A549 (cell line): Measurements from ENCODE around the gene IFNA6. TPM values are rescaled to one million over a fixed set of nuclear protein-coding genes. Genes with fewer than 3 reads are reported as not detected.

Experiments
- ATAC-seq, 2 experiments: fragments of 200-7000 bp in 1 of 2; fragments of >200 bp in 1 of 2; cut with Nextera tagmentation in 1 of 2; cut with Tn5 transposase in 1 of 2; 3 replicates each; pipeline versions ENCODE4 v1.8.0 to v1.9.1; 2018 to 2020; ENCODE audit warnings: mild to moderate bottlenecking in 1 of 2, moderate library complexity in 1 of 2
- CTCF ChIA-PET: fragments of 300-600 bp; sonication (Branson Sonifier 250); formaldehyde crosslinking; extraction: SDS; loops from one replicate; lab custom pipeline; 2021; ENCODE audit warnings: antibody characterized with exemption, inconsistent platforms; lab: Yijun Ruan, JAX
- POLR2A ChIA-PET: fragments of 350-600 bp; formaldehyde crosslinking; extraction: SDS; loops from one replicate; lab custom pipeline; 2021; ENCODE audit warnings: antibody characterized with exemption, inconsistent platforms; lab: Yijun Ruan, JAX
- DNase-seq, 2 experiments: peaks; one replicate each; pipeline versions ENCODE4 v3.0.0 to v3.0.0-alpha.2; 2011 to 2016; ENCODE audit warnings: low read depth in 1 of 2, low spot score in 1 of 2
- FAIRE-seq: peaks from 2 replicates; lab custom pipeline; 2011; peaks lifted over from hg19 to GRCh38; lab: Jason Lieb, UNC
- H3K27ac ChIP-seq, 2 experiments: fragments of >200 bp; sonication (Bioruptor Twin); formaldehyde crosslinking; 3 replicates each; pipeline ENCODE4 v1.5.1; 2016 to 2017
- H3K4me1 ChIP-seq: fragments of >200 bp; sonication (Bioruptor Twin); formaldehyde crosslinking; 3 replicates; pipeline ENCODE4 v1.6.1; 2016
- H3K4me2 ChIP-seq: fragments of >200 bp; sonication (Bioruptor Twin); formaldehyde crosslinking; 3 replicates; pipeline ENCODE4 v1.6.1; 2016
- H3K4me3 ChIP-seq: fragments of >200 bp; sonication (Bioruptor Twin); formaldehyde crosslinking; 3 replicates; pipeline ENCODE4 v1.5.1; 2016
- H3K9me3 ChIP-seq: fragments of >200 bp; sonication (Bioruptor Twin); formaldehyde crosslinking; 3 replicates; pipeline ENCODE4 v1.6.1; 2016
- ATOH8 ChIP-seq: fragments of 250-450 bp; sonication (Bioruptor Pico); IDR thresholded peaks from 2 replicates; pipeline ENCODE4 v1.5.0; 2020; ENCODE audit warnings: low read depth, mild to moderate bottlenecking, moderate library complexity
- CBX8 ChIP-seq: fragments of 200-600 bp; sonication (generic); IDR thresholded peaks from 2 replicates; pipeline ENCODE4 v1.6.1; 2016
- CHD4 ChIP-seq: fragments of 200-600 bp; sonication (generic); IDR thresholded peaks from 2 replicates; pipeline ENCODE4 v1.6.1; 2016; ENCODE audit warnings: antibody characterized with exemption, mild to moderate bottlenecking, borderline replicate concordance
- CTCF ChIP-seq: fragments of >200 bp; sonication (Bioruptor Twin); formaldehyde crosslinking; IDR thresholded peaks from 3 replicates; pipeline ENCODE4 v1.5.1; 2016
- E2F6 ChIP-seq: IDR thresholded peaks from 2 replicates; pipeline ENCODE4 v1.6.1; 2012; ENCODE audit warnings: low read depth, borderline replicate concordance
- FOSL2 ChIP-seq, 2 experiments: fragments of 450-650 bp in 1 of 2; fragments of >200 bp in 1 of 2; sonication (Bioruptor Twin) in 1 of 2; formaldehyde crosslinking; IDR thresholded peaks; 2 replicates each; pipeline versions ENCODE4 v1.5.0 to v1.6.1; 2016 to 2020; ENCODE audit warnings: mild to moderate bottlenecking in 1 of 2, moderate library complexity in 1 of 2
- FOXS1 ChIP-seq: fragments of 250-450 bp; sonication (Bioruptor Pico); IDR thresholded peaks from 2 replicates; pipeline ENCODE4 v1.5.0; 2020; ENCODE audit warnings: mild to moderate bottlenecking, moderate library complexity
- HEYL ChIP-seq: fragments of 250-450 bp; sonication (Bioruptor Pico); IDR thresholded peaks from 2 replicates; pipeline ENCODE4 v1.8.0; 2021; ENCODE audit warnings: mild to moderate bottlenecking, moderate library complexity
- JUNB ChIP-seq: fragments of >200 bp; sonication (Bioruptor Twin); formaldehyde crosslinking; IDR thresholded peaks from 2 replicates; pipeline ENCODE4 v1.6.1; 2016
- KDM1A ChIP-seq: fragments of 200-600 bp; sonication (generic); IDR thresholded peaks from 2 replicates; pipeline ENCODE4 v1.6.1; 2016; ENCODE audit warnings: low read depth, mild to moderate bottlenecking
- MAFK ChIP-seq: fragments of 450-650 bp; IDR thresholded peaks from 2 replicates; pipeline ENCODE4 v1.6.1; 2014; ENCODE audit not compliant: partially characterized antibody
- NPAS2 ChIP-seq: fragments of 250-450 bp; sonication (Bioruptor Pico); IDR thresholded peaks from 2 replicates; pipeline ENCODE4 v1.8.0; 2022; ENCODE audit warnings: mild to moderate bottlenecking, moderate library complexity, borderline replicate concordance
- NR3C1 ChIP-seq: fragments of >200 bp; sonication (Bioruptor Twin); formaldehyde crosslinking; IDR thresholded peaks from 3 replicates; pipeline ENCODE4 v1.6.1; 2017
- REST ChIP-seq: fragments of 200-600 bp; sonication (generic); IDR thresholded peaks from 2 replicates; pipeline ENCODE4 v1.6.1; 2016; ENCODE audit warnings: antibody characterized with exemption, mild to moderate bottlenecking, moderate library complexity
- USF2 ChIP-seq: fragments of 450-650 bp; IDR thresholded peaks from 2 replicates; pipeline ENCODE4 v1.6.1; 2014; ENCODE audit warnings: antibody characterized with exemption
- ZFP36 ChIP-seq: fragments of 450-650 bp; IDR thresholded peaks from 2 replicates; pipeline ENCODE4 v1.6.1; 2014; ENCODE audit warnings: borderline replicate concordance; ENCODE audit not compliant: partially characterized antibody
- ZNF302 ChIP-seq: fragments of 250-450 bp; sonication (Bioruptor Pico); IDR thresholded peaks from 2 replicates; pipeline ENCODE4 v1.9.0; 2021; ENCODE audit warnings: inconsistent platforms, mild to moderate bottlenecking, moderate library complexity
- WGBS: methylation state at CpG from one replicate; pipeline ENCODE4 v1.1.6; 2017; ENCODE audit errors: missing lambda C conversion rate; 5-methylcytosine and 5-hydroxymethylcytosine counted together
- polyA plus RNA-seq, 4 experiments: library from polyadenylated mRNA; depleted of rRNA in 3 of 4; stranded (reverse); fragments of >200 nt; fragmentation: RNase III in 1 of 4; extraction: RNeasy Plus Mini Kit Qiagen cat#74134 plus additional on column Dnase treatment in 1 of 4; gene quantifications; 2 replicates in 3 of 4; 3 replicates in 1 of 4; pipeline ENCODE4 v1.2.3, GENCODE V29; 2011 to 2017
- TF ChIP-seq, protein P1 (sequence below): fragments of >200 bp; sonication (Bioruptor Twin); formaldehyde crosslinking; IDR thresholded peaks from 2 replicates; pipeline ENCODE4 v1.6.1; 2016

IFNA6 gene
- polyA plus RNA-seq, 2 of the 4 experiments (the other 2 are of a cell fraction) = not detected

DNA sequence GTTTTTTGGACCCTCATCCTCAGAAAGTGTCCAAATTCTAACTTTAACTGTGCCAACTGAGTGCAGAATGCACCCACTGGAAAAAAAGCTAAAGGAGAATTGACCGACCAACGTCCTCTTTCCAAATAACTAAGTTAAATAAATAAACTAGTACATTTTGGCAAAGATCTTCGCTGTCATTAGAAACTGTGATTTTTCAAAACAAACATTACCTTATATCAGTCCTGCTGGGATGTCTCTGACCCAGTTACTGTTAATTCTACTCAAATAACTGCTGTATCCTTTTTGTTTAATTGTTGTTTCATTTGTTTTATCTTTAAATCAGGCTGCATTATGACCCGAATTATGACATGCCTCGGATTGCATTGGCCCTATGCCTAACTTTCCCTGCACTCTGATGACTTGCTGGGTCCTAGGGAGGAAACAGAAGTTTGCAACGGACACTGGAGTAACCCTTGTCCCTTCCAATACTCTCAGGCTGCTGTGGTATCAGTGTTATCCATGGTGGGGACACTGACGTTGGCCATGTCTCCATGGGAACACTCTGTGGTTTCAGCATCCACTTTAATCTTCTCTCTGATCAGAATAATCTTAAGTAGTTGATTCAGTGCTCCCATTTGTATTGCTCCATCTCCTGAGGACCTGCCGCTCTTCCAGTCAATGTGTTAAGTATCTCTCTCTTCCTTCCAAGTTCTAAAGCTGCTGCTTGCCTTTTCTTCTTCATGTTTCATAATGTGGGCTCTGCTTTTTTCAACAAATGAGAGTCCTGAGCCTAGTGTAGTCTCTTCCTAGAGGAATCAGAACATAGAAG, 34.5 kb downstream of the IFNA6 start:
- Histone ChIP-seq H3K9me3 (no peaks in the 10 kb centered on the region), H3K4me2 (no peak overlapping the region), H3K4me1 (no peaks in the 10 kb centered on the region), H3K27ac (no peak overlapping the region), H3K4me3 (no peak overlapping the region)
- DNase-seq (no peak), ATAC-seq (peak; percentile 25 to 36; a peak in 3 of 6 replicates), FAIRE-seq (no peak)
- WGBS = 21% methylated on average over 8 of the region's 8 CpGs
- ChIA-PET CTCF (interaction anchor here (0.9 to 2.9 kb wide), 7 partner anchors 9 to 121 kb away, joined by 3 to 12 read pairs (median 3); no protein-coding TSS in a partner anchor), POLR2A (no interaction called here)
- TF ChIP-seq HEYL (CRISPR knock-in tag) (no peak), CHD4 (no peak), CTCF (no peak), ZNF302 (no peak), CBX8 (no peak), FOXS1 (CRISPR knock-in tag) (no peak), FOSL2 (IDR thresholded peaks at IDR 0.05) (no peak), FOSL2 (CRISPR knock-in tag; IDR thresholded peaks at IDR 0.05) (no peak), JUNB (no peak), MAFK (no peak), ZFP36 (no peak), USF2 (no peak), REST (no peak), E2F6 (no peak), ATOH8 (CRISPR knock-in tag) (no peak), KDM1A (no peak), NR3C1 (no peak), NPAS2 (CRISPR knock-in tag) (no peak)
- TF ChIP-seq, protein P1, sequence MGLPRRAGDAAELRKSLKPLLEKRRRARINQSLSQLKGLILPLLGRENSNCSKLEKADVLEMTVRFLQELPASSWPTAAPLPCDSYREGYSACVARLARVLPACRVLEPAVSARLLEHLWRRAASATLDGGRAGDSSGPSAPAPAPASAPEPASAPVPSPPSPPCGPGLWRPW = no peak
